Activated naive CD4-positive, alpha-beta T cell treated with Interleukin-2 at 50 U/mL for 16 hours (primary cell): Measurements from ENCODE around the gene TEF.
"Not testable (repeated sequence)": the region's sequence is repeated elsewhere in the genome, so short reads cannot be mapped to it uniquely, and the experiment has no call there.

ENCODE experiments used
- DNase-seq: peaks from one replicate; pipeline ENCODE4 v3.0.0-alpha.2; 2020

The TEF gene

DNA sequence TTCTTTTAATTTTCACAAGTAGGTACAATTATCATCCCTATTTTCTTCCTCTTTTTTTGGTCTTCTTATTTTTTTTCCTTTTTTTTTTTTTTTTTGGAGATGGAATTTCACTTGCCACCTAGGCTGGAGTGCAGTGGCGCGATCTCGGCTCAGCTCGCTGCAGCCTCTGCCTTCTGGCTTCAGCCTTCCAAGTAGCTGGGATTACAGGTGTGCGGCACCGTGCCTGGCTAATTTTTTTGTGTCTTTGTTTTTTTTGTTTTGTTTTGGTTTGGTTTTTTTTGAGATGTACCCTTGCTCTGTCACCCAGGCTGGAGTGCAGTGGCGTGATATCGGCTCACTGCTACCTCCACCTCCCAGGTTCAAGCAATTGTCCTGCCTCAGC, 48.2 kb downstream of the TEF start:
- DNase-seq: no peak

DNA sequence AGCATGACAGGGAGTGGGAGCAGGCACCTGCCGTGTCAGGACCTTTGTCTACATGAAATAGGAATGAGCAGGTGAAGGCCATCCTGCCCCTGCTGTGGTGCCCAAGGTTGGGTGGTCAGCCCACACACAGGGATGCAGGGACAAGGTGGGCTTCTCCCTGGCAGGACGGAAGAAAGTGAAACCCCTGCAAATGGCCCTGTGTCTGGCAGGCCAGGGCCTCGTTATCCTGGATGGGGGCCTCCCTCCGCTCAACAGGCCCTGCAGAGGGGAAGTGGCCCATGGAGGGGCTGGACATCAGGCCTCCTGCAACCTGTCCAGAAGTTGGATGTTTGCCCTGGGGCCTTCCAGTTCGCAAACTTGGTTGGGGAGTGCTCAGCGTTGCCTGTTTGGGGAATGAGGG, 49.9 kb downstream of the TEF start:
- DNase-seq: no peak

DNA sequence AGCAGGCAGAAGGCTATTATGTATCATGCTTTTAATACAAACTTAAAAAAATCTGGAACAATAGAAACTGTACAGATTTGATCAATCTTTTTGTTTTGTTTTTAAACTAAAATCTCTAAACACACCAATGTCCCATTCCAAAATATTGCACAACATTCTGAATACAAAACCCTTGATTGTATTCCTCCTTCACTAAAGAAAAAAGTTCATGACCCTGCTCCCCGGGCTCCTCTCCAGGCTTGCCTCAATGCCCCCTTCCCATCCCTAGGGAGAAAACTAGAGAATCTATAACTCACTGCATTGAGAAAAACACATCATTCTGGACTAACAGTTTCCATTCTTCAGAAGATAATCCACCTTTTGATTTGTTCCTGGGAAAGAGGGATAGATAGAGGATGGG, 51.7 kb downstream of the TEF start:
- not testable (repeated sequence) for DNase-seq

DNA sequence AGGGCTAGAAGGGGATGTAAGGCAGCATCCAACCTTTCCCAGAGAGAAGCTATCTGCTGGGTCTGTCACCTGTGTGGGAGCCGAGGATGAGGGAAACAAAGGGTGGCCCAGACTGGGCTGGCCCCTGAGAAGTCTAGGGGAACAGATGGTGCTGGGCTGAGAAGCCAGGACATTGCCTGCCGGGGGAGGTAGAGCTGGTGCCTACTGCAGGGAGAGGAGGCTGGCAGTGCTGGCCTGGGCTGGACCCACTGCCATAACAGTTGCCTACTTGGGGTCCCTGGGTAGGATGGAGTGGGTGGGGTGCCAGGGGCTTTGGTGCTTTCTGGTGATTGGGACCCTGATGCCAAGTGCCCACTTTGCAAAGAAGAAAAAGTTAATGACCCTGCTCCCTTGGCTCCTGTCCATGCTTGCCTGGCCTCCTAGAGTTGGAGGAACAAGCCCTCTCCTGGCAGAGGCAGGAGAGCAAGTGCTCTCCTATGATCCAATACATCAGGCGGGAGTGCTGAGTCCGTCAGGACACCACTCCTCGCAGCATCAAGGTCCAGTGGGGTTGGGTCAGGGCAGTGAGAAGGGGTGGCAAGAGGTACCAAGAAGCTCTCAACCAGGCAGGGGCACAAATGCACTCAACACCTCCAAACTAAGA, 52.7 kb downstream of the TEF start:
- DNase-seq: not testable (repeated sequence)

DNA sequence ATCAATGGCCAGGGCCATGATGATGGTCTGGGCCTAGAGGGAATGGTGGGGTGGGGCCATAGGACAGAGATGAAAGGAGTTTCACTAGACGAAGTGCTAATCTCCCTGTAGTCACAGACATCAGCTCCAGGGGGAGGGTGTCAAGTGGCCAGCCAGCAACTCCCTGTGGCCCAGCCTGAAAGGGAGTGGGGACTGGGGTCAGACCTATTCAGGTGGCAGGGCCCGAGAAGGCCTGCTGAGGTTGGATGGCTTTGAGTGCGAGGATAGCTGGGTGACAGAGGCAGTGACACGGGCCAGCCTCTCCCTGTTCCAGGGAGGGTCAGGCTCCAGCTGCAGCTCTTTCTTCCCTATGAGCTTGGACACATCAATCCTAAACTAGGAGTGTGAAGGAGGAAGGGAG, 53.8 kb downstream of the TEF start:
- no peak for DNase-seq

DNA sequence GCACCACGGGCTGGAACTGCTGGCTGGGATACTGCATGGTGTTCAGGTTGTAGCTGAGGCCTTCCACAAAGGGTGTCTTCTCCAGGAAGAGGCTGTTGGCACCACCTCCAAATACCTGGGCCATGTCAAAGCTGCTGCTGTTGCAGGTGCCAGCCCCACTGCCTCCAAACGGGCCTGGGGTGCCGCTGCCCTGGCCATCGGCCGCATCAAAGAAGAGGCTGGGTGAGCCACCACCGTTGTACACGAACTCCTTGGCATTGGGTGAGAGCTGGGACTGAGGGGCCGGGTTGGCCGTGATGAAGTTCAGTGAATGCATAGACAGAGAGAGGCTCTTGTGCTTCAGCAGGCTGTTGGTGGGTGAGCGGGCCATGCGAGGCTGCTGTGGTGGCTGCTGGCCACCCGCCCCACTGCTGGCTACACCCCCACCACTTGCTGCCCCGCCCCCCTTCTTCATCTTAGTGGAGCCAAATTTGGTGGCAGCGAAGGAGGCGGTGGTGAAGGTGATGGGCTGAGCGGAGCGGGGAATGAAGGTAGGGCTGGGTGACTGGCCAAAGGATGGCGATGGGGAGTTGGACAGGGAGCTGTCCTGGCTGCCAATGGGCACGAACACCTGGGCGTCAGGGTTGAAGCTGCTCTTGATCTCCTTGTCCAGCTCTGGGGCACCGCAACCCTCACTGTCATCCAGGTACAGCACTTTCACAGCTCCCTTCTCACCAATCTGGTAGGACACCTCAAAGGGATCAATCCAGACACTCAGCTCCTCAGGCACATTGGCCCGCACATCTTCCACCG, 54.8 kb downstream of the TEF start:
- no peak for DNase-seq

DNA sequence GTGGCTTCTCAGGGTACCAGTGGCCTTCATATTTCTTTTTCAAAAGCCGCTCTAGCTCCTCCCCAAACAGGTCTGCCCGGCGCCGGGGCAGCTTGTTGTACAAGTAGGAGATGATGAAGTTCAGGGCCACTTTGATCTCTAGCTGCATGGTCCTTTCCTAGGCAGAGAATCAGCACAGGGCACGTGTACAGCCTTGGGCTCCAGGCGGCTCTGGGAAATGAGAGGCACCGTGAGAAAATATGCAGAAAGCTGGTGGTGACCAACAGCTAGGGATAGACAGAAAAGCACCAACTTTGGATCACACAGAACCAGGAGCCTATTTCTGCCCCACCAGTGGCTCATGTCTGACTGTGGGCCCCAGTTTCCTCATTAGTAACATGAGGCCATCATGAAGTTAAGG, 55.5 kb downstream of the TEF start:
- DNase-seq: no peak

DNA sequence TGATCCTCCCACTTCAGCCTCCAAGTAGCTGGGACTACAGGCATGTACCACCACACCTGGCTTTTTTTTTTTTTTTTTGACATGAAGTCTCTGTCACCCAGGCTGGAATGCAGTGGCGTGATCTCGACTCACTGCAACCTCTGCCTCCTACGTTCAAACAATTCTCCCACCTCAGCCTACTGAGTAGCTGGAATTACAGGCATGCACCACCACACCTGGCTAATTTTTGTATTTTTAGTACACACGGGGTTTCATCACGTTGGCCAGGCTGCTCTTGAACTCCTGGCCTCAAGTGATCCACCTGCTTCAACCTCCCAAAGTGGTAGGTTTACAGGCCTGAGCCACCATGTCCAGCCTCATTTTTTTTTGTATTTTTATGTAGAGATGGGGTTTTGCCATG, 58.8 kb downstream of the TEF start:
- not testable (repeated sequence) for DNase-seq

DNA sequence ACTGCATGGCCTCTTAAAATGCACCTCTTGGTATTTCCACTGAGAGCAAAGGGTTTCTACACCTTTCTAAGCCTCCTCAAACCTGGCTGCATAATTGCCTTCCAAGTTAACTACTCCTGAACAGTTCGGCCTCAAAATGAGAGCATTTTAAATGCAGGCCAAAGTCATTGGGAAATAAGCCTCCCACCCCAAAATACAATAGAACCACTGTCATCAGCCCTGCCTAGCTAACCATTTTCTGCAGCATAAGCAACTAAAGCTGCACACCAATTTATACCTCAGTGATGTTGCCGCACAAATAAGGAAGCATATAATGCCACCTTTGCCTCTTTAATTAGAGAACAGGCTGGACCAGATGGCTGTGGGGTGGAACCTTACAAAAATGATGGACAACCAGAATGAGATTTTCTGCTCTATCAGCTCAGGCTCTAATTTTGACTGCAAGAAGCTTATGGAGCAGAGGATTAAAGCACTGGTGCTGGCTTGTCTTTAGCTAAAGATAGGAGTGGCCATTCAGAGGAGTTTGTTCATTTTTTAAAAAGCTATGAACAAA, 60.6 kb downstream of the TEF start:
- no peak for DNase-seq

DNA sequence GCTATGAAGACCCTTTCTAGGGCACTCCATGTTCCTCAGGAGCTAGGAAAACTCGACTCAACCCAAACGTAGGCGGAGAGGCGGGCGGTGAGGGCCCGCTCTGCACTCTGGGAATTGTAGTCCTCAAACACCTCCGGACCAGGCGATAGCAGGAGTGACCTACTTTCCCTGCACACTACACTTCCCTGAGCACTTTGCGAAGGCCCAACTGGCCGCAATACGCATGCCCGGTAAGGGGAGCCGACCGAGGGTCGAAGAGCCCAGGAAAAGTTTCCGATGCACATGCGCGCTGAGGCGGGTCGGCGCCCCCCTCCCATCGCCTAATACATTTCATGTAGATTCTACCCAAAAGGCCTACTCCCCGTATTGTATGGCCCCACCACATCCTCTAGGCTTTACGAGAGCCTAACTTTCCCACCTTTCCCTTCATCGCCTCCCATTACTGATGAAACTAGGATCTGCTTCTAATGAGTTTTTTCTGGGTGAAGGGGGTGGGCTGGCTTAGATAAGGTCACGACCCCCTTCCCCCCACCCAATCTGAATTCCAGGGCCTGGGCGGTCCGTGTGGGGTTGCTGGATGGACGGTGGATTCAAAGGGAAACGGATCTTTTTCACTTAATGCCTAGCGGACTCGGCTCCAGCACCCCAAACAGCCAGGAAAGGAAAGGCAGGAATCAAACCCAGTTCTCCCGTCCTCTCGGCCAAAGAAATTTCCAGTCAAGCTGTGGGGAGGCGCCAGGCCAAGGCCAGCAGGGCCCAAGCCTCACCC, 62.8 kb downstream of the TEF start:
- peak; percentile 89 for DNase-seq

DNA sequence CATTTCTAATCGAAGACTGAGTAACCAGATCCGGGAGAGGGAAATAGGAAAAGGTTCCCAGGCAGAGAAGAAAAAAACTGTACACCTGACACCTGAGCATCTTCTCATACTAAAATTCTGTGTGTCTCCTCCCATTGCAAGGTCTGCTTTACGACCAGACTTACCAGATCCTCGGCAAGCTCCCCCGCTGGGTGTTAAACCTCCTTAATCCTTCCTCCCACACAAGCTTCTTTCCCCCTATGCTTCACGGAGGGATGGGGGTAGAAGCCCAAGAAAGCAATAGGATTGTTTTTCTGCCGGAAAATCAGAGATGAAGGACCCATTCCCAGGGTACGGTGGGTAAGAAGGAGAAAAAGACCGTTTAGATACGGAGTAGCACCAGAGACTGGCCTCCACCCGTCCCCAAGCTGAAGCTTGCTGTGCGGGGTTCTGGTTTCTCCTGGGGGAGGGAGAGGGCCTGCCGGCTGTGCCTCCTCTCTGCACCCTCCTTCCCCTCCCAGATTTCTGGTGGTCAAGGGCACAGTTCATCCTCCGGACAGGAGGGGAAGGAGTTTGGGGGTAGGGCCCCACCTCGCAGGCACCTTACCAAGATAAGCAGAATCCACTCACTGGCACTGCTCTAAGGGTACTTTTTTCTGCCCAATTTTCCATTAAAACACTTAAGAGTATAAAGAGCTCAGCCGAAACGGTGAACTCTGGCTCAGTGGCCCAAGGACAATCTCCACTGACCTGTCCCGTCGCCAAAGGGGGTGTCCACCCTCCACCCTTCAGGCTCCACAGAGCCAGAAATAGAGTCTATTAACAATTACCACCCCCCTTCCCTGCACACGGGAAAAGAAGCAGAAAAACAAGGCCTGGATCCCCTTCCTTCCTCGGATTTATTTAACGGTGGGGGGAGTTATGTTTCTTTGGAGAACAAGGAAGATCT, 63.7 kb downstream of the TEF start:
- DNase-seq: peak; percentile 29

DNA sequence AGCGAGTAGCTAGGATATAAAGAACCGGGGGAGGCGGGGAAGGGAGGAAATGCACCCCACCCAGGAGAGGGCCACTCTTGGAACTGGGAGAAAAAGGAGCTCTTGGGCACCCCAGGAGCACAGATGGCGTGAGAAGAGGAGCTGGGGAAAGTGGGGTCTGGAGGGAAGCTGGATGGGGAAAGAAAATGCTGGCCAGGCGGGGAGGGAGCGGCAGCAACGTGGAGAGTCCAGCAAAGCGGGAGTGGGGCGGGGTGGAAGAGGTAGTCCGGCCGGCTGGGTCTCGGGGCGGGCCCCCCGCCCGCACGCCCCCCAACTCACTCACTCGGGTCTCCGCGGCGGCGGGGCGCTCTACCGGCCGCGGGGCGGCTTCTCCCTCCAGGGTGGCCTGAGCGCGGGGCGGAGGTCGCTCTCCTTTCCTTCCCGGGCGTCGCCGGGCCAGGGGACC, 64.3 kb downstream of the TEF start:
- DNase-seq: no peak

DNA sequence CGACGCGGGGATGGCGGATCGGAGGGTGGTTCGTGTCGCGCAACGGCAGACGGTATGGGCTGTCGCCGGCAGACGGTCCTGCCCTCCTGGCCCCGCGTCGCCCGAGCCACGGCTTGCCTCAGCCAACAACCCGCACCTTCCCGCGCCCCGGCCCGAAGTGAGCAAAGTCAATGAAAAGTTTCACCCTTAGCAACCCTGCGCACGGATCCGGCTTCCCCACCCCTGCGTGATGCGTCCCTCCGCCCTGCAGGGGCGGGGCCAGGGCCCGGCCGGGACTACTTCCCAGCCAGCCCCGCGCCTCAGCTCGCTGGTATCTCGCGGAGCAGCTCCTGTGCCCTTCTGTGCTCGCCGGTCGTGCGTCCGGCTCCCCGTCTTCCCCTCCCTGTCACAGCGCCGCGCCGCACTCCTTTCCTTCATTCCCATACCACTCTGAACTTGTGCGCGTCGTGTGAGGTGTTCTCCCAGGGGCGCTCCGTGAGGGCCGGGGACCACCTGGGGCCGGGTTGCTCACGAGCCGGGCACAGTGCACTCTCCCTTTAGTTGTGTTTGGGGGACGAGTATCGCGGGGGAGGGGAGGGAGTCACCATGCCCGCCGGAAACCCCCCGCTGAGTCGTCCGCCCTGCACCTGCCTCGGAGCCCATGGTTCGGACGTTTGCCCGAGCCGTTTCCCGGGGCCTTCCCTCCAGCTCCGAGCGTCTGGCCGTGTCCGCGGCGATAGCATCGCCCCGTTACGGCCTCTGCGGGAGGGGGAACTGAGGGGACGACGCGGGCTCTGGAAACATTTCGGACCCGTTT, 65.1 kb downstream of the TEF start, which contains the start of gene TOB2:
TOB2 (minus strand) TSS at position 163 of the 796 bp plus-strand sequence. CDS start 9,456 bp downstream, outside the sequence.
- DNase-seq: peak; percentile 95

DNA sequence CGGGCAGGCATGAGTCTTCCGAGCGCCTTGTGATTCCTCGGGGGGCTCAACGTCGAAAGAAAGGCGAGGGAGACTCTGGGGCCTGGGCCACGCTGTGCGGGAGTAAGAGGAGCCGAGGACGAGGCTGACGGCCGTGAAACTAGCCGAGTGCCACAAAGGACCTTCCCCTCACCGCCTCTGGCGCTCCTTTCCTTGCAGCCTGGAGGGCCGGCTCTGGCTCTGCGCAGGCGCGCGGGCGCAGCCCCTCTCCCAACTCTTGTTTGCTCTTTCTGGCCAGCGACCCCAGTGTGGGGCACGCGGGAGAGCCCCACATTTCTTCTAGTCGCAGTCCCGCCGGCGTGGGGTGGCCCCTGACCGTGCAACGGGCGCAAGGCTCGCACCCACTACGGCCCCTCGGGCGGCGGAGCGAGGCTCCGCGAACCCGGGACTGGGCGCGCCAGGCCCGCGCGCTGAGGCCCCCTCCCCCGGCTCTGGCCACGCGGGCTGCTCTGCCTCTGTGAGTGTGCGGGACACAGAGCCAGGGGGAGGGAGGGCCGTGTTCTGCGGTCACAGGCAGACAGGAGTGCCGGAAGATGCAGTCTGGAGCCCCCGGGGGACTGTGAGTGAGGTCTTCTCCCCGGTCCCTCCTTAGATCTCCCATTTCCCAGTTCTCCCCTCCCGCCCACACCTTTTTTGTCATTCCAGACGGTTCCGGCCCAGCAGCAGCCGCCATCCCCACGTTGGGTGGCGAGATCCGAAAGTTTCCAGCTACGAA, 65.9 kb downstream of the TEF start:
- DNase-seq: peak; percentile 66

DNA sequence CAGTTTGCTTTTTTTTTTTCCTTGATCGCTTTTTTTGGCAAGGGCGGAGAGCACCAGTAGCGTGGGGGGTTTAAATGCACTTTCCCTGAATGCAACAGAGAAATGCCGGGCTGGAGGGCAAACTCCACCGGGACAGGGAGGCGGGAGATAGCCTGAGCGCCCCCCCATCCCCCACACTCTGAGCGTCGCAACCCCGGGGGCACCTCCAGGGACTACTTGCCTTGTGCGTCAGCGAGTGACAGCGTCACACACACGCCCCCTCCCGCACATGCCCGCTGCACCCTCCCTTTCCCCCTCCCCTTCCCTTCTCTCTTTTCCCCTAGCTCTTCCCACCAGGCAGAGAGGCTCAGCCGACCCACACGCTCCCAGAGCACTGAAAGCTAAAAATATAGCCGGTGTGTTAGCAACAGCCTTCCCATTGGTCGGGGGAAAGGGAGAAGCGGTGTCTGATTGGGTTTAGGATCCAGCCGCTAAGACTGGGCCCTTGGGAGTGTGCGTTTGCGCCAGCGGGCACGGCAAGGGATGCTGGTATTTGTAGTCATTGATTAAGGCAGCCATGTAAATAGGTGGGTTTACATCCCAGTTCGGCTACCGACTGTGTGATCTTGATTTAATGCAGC, 66.6 kb downstream of the TEF start:
- peak; percentile 91 for DNase-seq
